GM06990 (cell line): ENCODE results near the gene DLST.

Experiments used
- DNase-seq: peaks from one replicate; pipeline ENCODE4 v3.0.0-alpha.2; 2011; ENCODE audit not compliant: insufficient read length; ENCODE audit errors: extremely low read depth
- H3K27me3 ChIP-seq: replicated peaks from 2 replicates; pipeline ENCODE4 v1.6.0; 2011; ENCODE audit warnings: low read length; ENCODE audit not compliant: control insufficient read depth, insufficient read depth
- H3K36me3 ChIP-seq: 2 replicates; pipeline ENCODE4 v1.5.1; 2011; ENCODE audit warnings: low read length; ENCODE audit not compliant: control insufficient read depth, insufficient read depth
- H3K4me3 ChIP-seq: replicated peaks from 2 replicates; pipeline ENCODE4 v1.5.1; 2011; ENCODE audit warnings: low read depth, mild to moderate bottlenecking, control low read depth, low read length
- TF ChIP-seq, protein P1 (sequence below): IDR thresholded peaks from 2 replicates; pipeline ENCODE4 v1.5.1; 2011; ENCODE audit warnings: low read length, control low read depth, mild to moderate bottlenecking, inconsistent platforms; ENCODE audit not compliant: insufficient read depth, poor library complexity, severe bottlenecking

The DLST gene

DNA sequence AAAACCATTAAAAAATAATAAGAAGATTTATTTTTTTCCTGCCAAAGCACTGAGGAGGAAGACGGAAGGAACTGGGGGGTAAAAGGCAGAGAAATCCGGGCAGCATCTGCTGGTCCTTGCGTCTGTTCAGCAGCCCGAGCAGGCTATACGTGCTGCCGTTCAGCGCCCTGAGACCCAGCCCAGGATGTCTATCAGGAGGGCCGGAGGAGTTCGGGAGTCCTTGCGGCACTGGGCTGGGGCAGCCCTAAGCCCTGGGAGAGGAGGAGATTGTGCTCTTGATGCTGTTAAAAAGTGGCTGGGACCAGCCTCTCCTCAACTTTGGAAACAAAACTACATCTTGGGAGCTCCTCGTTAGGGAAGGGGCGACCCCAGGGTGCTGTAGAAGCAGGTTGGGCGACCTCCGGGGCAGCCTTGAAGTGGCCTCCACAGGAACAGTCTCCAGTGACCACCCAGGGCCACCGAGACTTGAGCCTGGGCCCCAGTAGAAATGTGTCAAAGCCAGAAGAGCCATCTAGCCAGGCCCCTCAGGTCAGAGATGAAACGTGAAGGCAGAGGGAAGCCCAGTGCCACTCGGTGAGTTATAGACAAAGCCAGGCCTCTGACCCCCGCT is 59.3 kb downstream of the DLST start:
- Histone ChIP-seq H3K27me3 (no peaks in the 10 kb centered on the region), H3K4me3 (peak overlapping the region; percentile 61), H3K36me3 (no peaks in the 10 kb centered on the region)
- TF ChIP-seq, protein P1, sequence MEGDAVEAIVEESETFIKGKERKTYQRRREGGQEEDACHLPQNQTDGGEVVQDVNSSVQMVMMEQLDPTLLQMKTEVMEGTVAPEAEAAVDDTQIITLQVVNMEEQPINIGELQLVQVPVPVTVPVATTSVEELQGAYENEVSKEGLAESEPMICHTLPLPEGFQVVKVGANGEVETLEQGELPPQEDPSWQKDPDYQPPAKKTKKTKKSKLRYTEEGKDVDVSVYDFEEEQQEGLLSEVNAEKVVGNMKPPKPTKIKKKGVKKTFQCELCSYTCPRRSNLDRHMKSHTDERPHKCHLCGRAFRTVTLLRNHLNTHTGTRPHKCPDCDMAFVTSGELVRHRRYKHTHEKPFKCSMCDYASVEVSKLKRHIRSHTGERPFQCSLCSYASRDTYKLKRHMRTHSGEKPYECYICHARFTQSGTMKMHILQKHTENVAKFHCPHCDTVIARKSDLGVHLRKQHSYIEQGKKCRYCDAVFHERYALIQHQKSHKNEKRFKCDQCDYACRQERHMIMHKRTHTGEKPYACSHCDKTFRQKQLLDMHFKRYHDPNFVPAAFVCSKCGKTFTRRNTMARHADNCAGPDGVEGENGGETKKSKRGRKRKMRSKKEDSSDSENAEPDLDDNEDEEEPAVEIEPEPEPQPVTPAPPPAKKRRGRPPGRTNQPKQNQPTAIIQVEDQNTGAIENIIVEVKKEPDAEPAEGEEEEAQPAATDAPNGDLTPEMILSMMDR, result no peak
- DNase-seq, result no peak

- DNase-seq, result peak; percentile 79
- peak overlapping the region; percentile 61 for H3K4me3 ChIP-seq
These were observed 60.0 kb downstream of the DLST start for GRCh38 chr14:74941676-74942097.

DNA sequence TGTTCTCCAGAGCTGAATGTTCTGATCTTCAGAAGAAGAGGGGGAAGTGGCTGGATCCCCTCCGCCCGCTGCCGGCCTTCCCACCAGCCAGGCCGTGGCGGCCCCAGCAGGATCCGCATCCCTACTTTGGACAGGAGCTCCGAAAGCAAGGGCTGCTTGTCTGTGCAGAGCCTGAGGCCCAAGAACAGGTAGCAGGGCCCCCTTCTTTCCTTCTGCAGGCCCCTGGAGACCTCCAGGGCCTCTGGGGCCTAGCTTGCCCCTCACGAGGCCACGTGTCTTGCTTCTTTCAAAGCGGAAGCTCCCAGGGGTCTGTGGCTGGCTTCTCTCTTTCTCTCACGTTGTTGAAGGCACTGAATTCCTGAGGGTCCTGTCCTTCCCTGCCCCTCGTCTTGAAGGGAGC is 60.5 kb downstream of the DLST start:
- Histone ChIP-seq H3K27me3 (no peaks in the 10 kb centered on the region), H3K4me3 (peak overlapping the region; percentile 61), H3K36me3 (no peaks in the 10 kb centered on the region)
- TF ChIP-seq, protein P1, result no peak
- no peak for DNase-seq

More at GRCh38 chr14:74941676-74942097, 60.0 kb downstream of the DLST start:
- H3K27me3 ChIP-seq, result no peaks in the 10 kb centered on the region
- TF ChIP-seq, protein P1, result no peak
- no peaks in the 10 kb centered on the region for H3K36me3 ChIP-seq

- no peaks in the 10 kb centered on the region for H3K36me3 ChIP-seq
- peak; percentile 62 for DNase-seq
- peak overlapping the region; percentile 61 for H3K4me3 ChIP-seq
- no peaks in the 10 kb centered on the region for H3K27me3 ChIP-seq
- TF ChIP-seq, protein P1, result peak; percentile 12
These were observed 60.9 kb downstream of the DLST start for GRCh38 chr14:74942608-74943007.

DNA sequence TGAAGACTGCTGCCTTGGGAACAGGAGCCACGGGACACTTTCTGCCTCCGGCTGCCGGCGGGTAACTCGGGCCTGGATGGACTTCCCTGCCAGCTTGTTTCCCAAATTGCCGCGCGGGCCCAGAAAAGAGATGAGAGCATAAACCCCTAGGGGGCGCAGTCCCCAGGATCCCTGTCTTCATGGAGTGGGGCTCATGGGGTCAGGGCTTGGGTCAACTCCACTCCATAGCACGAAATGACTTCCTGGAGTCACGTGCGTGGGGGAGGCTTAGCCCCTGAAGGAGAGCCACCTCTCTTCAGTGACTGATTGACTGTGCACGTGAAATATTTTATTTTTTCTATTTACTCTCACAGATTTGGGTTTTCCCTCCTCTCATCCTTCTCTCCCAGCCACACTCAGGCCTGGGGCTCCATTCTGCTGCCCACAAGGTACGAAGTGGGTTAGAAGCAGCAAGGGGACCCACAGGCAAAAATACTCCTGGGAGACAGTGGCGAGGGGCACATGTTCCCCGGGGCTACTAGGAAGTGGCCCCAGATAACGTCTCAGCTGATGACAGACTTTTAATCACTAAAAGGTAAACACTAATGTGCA is 63.6 kb downstream of the DLST start:
- Histone ChIP-seq H3K27me3 (no peaks in the 10 kb centered on the region), H3K36me3 (no peaks in the 10 kb centered on the region), H3K4me3 (no peak overlapping the region)
- TF ChIP-seq, protein P1, result peak; percentile 61
- no peak for DNase-seq
